Ovary (tissue), 9 donors: ENCODE results near the gene DPRX. TPM values are rescaled to one million over a fixed set of nuclear protein-coding genes. Genes with fewer than 3 reads are reported as not detected.
A peak's percentile ranks its signal among the peaks of the same experiment; 100 is the strongest.

Experiments
- microRNA counts: library from miRNA; unstranded; fragments of <30 nt; microRNA quantifications from one replicate; lab custom pipeline; 2016
- microRNA-seq, 3 donors: library from miRNA; unstranded; fragments of <30 nt; microRNA quantifications; one replicate each; pipeline versions ENCODE4 to v1.2.0, GENCODE V29; 2019 to 2020
- polyA plus RNA-seq, 2 donors: library from polyadenylated mRNA; stranded (reverse); fragments of 200-250 nt in 1 of 2; fragments of 350-450 nt in 1 of 2; fragmentation: Illumina TruSeq in 1 of 2; extraction: RNeasy Lipid Tissue Mini Kit (QIAGEN cat#74804) in 1 of 2; gene quantifications; one replicate each; pipeline ENCODE4 v1.2.3, GENCODE V29; 2013 to 2014
- small RNA-seq: library from RNA; depleted of rRNA; stranded (forward); fragments of <200 nt; gene quantifications from one replicate; pipeline ENCODE3, GENCODE V24; 2016
- total RNA-seq, 7 donors: library from RNA; depleted of rRNA in 2 of 7; stranded (reverse); fragments of >200 nt in 2 of 7; fragmentation: NEBNext Ultra II Directional in 3 of 7; extraction: Animal tissue kit (Norgen Biotek cat#: 25700) in 3 of 7; gene quantifications; one replicate each; pipeline versions ENCODE4 v1.1.0 to v1.2.4, GENCODE V29; 2016 to 2023
- donor health status: DM: no; HTN: no; CAD: no; lungs with moderate emphysema.
- donor health status: DM: no; HTN: no; CAD: no.
- donor health status: Bipolar disorder and iron deficiency.
- donor health status: DM: yes; HTN: yes; CAD: no.
- donor health status: DM: no; HTN: no; CAD: no.
- donor health status: DM: yes; HTN: yes; CAD: no.

Gene DPRX
- total and polyA plus RNA-seq, 9 donors: not detected

MicroRNAs encoded within 50 kb of the gene (microRNA counts, 767-probe panel; counts per million panel counts)
- microRNA hsa-miR-1323 (lab: Ali Mortazavi, UCI) (3,312 counts per million, percentile 86 among the panel's probes with 10 or more counts), microRNA hsa-miR-498 (lab: Ali Mortazavi, UCI) (530 counts per million, percentile 78 among the panel's probes with 10 or more counts), microRNA hsa-miR-512-3p (lab: Ali Mortazavi, UCI) (530 counts per million, percentile 78 among the panel's probes with 10 or more counts), microRNA hsa-miR-512-5p (lab: Ali Mortazavi, UCI) (530 counts per million, percentile 78 among the panel's probes with 10 or more counts), microRNA hsa-miR-515-3p (lab: Ali Mortazavi, UCI) (1,634 counts per million, percentile 80 among the panel's probes with 10 or more counts), microRNA hsa-miR-515-5p (lab: Ali Mortazavi, UCI) (530 counts per million, percentile 78 among the panel's probes with 10 or more counts), microRNA hsa-miR-519c-3p (lab: Ali Mortazavi, UCI) (2,285 counts per million, percentile 82 among the panel's probes with 10 or more counts), microRNA hsa-miR-519e-3p (lab: Ali Mortazavi, UCI) (530 counts per million, percentile 78 among the panel's probes with 10 or more counts), microRNA hsa-miR-520e (lab: Ali Mortazavi, UCI) (530 counts per million, percentile 78 among the panel's probes with 10 or more counts), microRNA hsa-miR-520f (lab: Ali Mortazavi, UCI) (530 counts per million, percentile 78 among the panel's probes with 10 or more counts)

Small RNA genes lying within 50 kb of the gene (microRNA-seq; reads per million reads assigned to microRNA genes)
- 0 reads per million in 3 donors for gene MIR1323
- gene MIR498: 0 reads per million in 3 donors
- gene MIR512-1: 0 reads per million in 3 donors
- gene MIR512-2: 0 reads per million in 3 donors
- 0 reads per million in 3 donors for gene MIR515-1
- gene MIR515-2: 0 reads per million in 3 donors
- gene MIR519C: 0 to 0.47 (median 0.38) reads per million in 3 donors
- gene MIR519E: 0 reads per million in 3 donors
- 0 reads per million in 3 donors for gene MIR520E
- gene MIR520F: 0 reads per million in 3 donors

Small RNA genes lying within 50 kb of the gene (small RNA-seq; reads per million reads assigned to genes)
- gene MIR1323: not detected
- gene MIR498: not detected
- not detected for gene MIR512-1
- gene MIR512-2: not detected
- gene MIR515-1: not detected
- not detected for gene MIR515-2
- gene MIR519C: not detected
- gene MIR519E: not detected
- not detected for gene MIR520E
- gene RNU6-698P: not detected

Other genes with a start within 250 kb of the DPRX start
- gene ZNF765, start 236.8 kb upstream of the DPRX start, total RNA-seq: 10 to 100 TPM in 6 of 7 donors, 1 to 10 TPM in 1; 9.2 to 27.9 (median 21.8) TPM
- gene ZNF765, start 236.8 kb upstream of the DPRX start, polyA plus RNA-seq: 1 to 10 TPM; 6.8 to 9.8 TPM
- gene ZNF761, start 200.0 kb upstream of the DPRX start, total RNA-seq: 10 to 100 TPM in 5 of 7 donors, 1 to 10 TPM in 2; 8.5 to 19.5 (median 10.3) TPM
- 1 to 10 TPM; 6.7 to 7.8 TPM for gene ZNF761, start 200.0 kb upstream of the DPRX start, polyA plus RNA-seq
- 1 to 10 TPM; 2.0 to 6.0 (median 3.2) TPM for gene ZNF813, start 164.3 kb upstream of the DPRX start, total RNA-seq
- gene ZNF813, start 164.3 kb upstream of the DPRX start, polyA plus RNA-seq: 1 to 10 TPM; 1.9 to 2.1 TPM
- gene ZNF331, start 93.9 kb upstream of the DPRX start, total RNA-seq: 100 to 1,000 TPM in 5 of 7 donors, 10 to 100 TPM in 2; 52.0 to 365 (median 150) TPM
- 10 to 100 TPM; 23.7 to 24.6 TPM for gene ZNF331, start 93.9 kb upstream of the DPRX start, polyA plus RNA-seq
- under 1 TPM; 0.05 to 0.95 (median 0.17) TPM for gene NLRP12, start 192.3 kb downstream of the DPRX start, total RNA-seq
- gene NLRP12, start 192.3 kb downstream of the DPRX start, polyA plus RNA-seq: under 1 TPM; 0.05 to 0.15 TPM
- 100 to 1,000 TPM in 5 of 7 donors, 10 to 100 TPM in 2; 27.5 to 216 (median 146) TPM for gene MYADM, start 235.9 kb downstream of the DPRX start, total RNA-seq
- 100 to 1,000 TPM in 1 of 2 donors, 10 to 100 TPM in 1; 86.3 to 134 TPM for gene MYADM, start 235.9 kb downstream of the DPRX start, polyA plus RNA-seq